NCI-H2081 treated with DMSO at 0.1 percent for 48 hours (cell line): ENCODE data around the gene MBNL2.

Experiments
- DNase-seq: peaks from one replicate; lab custom pipeline; 2025; lab: John Stamatoyannopoulos, UW

MBNL2 gene

DNA sequence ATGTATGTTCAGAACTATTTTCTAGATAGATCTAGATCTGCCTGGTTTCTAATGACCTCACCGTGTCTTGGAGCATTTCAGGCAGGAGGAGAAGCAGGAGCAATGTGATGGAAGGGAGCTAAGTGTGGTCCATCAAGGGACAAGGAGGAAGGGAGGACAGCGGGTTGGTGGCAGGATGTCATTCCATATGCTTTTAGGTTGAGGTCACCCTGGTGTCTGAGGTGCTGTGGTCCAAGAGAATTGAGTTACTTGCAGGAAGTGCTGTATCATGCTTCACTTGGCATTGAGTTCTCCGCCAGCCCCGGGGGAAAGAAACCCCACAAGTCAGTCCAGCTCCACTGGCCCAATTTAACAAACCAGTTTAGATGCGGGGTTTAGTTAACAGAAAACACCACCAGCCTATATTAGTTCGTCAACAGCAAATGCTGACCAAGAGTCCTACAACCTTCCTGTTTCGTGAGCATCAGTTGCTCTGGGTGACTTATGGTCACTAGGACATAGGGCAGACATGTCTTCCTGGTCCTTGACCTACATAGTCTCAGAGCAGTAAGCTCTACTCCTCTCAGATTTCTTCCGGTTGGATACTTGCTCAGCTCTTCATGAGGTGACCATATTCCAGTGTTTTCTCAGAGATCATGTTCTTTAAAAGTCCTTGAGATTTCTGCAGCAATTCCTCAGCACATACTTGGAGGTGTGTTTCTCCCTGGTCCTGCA is 79.4 kb downstream of the MBNL2 start:
- no peak for DNase-seq

DNA sequence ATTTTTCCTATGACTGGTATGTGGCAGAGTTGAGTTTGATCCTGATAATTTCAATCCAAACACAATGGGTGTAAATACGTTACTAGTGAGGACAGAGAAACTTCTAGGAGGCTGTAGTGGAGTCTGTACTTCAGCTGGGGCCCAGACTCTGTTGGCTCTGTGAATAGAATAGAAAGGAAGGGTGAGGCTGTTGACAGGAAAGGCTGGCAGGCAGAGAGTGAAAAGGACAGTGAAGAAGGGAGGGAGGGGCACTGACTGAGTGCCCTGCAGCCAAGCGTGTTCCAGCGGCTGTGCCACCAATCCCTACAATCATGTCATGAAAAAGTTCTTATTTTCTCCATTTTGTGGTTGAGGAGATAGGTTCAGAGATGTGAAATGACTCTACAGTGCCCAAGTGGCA is 80.5 kb downstream of the MBNL2 start:
- DNase-seq = no peak

- no peak for DNase-seq
These were observed 84.0 kb downstream of the MBNL2 start for GRCh38 chr13:97306106-97306505.

GRCh38 chr13:97306645-97307044 is 84.5 kb downstream of the MBNL2 start:
- no peak for DNase-seq

DNA sequence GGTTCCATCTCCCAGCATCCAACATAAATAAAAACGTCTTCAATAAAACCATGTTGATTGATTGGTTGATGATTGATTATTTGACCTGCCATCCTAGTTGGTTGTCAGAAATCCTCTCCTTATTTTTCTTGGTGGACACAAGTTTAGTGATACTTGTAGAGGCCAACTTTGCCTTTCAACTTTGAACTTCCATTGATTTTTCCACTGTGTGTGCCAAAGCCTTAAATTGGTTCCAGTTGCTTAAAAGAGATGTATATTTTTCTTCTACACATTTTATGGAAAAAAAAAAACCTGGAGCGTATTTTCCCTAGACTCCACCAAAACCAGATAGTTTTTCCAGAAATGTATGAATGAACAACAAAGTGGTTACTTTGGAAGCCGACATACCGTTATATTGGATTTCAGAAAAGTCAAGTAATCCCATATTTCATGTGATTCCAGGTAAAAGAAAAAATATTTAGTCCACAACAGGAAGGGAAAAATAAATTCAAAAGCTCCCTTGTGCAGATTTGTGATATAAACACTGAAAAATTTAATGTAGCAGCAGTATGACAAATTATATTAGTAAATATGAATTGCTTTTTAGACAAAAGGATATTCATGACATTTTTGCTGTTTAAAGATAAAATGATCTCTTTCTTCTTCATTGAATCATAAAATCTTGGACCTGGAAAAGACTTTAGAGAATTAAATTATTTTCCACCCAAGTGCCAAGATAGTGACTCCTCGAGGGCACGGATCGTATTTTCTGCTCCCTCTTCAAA is 85.2 kb downstream of the MBNL2 start:
- no peak for DNase-seq

DNA sequence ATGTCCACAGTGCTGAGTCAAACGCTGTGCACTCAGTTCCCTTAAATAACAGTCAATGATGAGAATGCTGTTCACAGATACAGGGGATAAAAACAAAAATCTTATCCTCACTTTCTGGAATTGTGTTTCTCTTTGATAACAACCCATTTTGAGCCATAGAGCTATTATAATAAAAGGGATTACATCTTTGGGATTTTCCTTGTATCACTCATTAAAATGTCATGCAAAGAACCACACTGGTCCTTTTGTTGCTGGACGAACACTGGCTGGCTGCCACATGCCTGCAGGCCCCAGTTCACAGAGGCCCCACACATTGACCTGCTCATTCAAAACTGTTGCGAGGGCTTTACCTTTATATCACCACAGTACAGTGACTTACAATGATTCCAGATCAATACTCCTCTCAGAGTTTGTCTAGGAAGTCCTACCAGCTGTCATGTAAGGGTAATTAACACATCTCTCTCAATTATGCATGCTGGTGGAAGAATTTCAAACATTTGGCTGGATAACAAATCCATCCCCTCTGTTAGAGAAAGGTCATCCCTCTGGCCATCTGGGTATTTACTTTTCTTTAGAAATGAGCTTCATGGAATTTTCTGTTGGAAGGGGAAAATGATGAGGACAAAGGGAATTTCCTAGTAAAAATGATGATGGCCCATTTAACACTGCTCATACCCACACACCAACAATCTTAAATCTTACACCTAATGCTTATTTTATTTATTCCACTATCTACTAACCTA is 85.9 kb downstream of the MBNL2 start:
- DNase-seq = no peak

- DNase-seq = no peak
These were observed 86.7 kb downstream of the MBNL2 start for GRCh38 chr13:97308735-97309429.

DNA sequence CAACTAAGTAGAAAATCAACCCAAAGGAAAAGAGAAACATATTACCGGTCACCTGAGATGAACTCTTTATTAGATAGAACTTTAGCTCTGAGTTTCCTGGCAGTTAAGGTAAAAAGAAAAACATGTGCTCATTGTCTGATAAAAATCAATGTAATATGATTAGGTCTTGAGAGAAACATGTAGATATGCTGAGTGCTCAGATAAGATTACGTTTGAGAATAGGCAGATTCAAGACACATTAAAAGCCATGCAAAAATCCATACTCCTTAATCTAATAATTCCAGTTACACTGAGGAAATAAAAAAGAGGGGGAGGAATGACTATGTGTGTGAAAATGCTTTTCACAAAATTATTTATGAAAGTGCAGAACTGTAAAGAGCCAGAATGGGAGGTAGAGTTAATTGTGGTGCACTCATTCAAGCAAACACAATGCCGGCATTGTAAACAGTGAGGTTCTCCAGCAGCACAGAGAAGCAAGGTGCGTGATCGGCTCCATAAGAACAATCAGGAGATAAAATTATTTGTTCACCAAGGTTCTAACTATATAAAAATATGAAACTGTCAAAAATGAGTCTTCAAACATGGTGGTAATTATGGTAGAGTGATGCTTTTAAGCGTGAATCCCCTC is 88.8 kb downstream of the MBNL2 start:
- DNase-seq = no peak

GRCh38 chr13:97311956-97312355 is 89.8 kb downstream of the MBNL2 start:
- DNase-seq = no peak

DNA sequence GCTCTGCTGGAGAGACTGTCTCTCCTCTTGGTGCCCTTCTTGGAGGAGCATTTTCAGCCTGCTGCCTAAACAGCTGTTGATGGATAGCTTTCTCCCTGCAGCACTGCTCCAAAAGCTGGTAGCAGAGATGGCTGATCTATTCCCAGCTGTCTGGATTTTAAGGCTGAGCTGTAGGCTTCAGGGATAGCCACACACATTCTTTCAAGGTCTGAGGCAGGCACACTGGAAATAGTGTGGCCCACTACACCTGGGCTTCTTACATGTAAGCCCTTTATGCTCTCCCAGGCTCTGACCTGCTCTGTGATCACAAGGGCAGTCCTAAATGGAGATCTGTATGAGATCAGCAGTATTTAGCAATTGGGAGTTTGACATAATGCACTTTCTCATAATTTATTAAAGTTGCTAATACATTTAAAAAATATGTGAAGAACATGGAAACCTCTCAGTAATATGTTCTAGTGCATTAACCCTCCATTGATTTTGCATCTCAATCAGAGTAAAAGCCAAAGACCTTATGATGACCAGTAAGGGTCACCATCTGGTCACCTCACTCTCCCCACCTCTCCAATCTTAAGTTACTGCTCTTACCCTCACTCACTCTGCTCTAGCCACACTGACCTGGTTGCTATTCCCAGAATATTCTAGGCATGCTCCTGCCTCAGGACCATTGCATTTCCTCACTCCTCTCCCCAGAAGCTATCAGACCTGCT is 91.6 kb downstream of the MBNL2 start:
- no peak for DNase-seq

DNA sequence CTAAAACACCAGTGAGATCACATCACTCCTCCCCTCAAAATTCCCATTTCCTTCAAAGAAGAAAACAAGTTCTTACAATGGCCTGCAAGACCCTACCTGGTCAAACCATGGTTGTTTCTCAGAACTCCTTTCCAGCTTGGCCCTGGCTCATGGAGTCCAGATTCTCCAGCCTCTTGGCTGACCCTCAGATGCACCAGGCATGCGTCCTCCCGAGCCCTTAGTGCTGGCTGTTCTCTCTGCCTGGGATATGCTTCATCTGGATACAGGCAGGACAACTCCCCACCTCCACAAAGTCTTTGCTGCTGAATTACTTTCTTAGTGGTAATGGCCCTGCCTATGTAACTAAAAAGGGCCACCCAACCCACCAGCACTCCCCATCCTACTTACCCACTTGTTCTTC is 94.3 kb downstream of the MBNL2 start:
- DNase-seq = no peak

DNA sequence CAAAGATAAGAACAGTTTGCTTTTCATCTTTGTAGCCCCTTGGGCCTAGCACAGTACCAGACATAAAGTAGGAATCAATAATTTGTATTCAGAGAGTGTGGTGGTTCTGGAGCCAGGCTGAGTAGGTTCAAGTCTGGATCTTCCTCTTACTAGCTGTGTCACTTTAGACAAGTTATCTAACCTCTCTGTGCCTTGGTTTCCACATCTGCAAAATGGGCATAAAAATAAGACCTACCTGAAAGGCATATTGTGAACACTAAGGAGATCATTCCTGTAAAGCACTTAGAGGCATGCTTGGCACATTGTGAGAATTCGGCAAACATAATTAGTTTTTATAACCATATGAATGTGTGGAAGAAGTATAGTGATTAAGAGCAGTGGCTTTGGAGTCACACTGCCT is 95.8 kb downstream of the MBNL2 start:
- no peak for DNase-seq

DNA sequence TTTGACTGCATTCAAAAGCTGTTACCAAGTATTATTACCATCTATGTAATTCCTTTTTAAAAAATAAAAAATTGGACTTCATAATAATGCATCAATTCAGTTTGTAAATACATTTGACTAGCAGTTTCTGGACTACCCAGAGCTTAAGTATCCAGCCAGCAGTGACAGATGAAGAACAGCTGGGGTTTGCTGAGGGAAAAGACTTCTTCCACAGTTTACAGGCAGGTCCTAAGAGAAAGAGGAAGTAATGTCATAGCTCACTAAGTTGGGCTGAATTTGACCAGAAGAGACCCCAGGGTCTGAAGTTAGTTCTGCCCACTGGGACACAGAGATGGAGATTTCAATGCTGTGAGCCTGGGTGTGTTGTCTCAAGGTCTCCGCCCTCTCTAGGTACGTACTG is 96.4 kb downstream of the MBNL2 start:
- DNase-seq = no peak

DNA sequence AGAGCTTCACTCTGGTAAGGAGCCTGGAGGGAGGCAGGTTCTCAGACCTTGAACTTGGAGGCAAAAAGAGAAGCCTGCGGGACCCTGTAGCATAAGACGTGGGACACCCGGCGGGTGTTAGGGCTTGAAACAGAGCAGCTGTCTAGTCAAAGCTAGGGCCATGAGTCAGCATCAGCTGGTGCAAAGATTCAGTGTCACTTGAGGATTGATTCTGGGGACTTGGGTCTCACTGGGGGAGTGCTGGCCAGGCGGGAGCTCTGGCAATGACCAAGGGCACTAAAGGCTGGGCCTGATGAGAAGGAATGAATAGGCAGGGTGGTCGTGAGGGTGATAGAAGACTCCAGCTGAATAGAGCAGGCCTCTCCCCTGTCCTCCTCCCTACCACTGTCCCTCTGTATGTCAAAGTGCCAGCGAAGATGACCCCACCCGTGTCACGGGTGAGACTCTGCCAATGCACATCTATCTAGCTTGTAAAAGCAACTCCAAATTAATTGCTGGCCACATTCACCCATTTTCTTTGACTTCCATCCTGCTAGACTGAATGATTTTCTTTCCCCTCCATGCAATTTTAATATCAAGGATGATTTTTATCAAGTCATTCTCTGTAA is 97.1 kb downstream of the MBNL2 start:
- no peak for DNase-seq

- no peak for DNase-seq
These were observed 99.0 kb downstream of the MBNL2 start for GRCh38 chr13:97321101-97321500.

DNA sequence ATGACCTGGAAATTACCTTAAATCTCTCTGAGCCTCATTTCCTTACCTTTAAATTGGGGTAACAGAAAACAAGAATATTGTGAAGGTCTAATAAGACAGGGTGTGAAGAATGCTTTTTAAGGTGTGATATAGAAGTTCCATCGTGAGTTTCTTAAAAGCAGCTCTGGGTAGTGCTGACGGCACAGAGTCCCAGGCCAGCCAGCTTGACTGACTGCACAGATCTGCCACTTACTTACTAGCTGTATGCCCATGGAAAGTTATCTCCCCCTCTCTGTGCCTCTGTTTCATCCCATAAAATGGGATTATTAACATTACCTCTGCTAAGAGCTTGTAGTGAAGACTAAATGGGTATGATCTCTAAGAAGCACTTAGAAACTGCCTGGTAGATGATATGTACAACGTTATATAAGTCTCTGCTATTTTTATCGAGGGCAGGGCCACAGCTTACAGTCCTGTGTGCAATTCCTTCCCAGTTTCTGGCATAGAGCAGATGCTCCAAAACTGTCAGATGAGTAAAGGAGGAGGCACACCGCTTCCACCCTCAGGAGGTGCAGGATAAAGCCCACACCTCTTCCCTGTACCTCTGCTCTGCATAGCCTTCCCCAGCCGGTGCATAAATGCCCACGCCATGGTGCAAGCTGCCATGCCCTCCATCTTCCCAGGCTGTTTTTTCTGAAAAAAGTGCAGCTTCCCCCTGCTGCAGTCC is 99.6 kb downstream of the MBNL2 start:
- DNase-seq = no peak

GRCh38 chr13:97322740-97323342 is 100.7 kb downstream of the MBNL2 start:
- no peak for DNase-seq

- no peak for DNase-seq
These were observed 102.0 kb downstream of the MBNL2 start for GRCh38 chr13:97324115-97324514.

DNA sequence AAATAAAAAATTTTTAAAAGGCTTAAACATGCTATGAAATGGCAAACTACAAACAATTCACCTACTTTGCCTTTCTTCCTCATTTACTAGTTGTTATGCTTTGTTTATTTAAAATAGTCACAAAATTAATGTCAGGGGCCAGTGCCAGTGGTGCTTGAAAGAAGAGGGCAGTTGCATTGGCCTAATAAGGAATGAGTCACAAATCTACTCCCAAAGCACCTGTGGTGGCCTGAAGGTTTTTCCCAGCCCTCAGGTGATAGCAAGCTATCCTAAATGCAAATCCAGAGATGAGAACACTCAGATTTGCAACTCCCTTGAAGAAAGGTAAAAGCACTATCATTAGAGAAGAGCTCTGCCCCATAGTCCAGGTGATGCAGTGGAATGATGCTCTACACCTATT is 103.6 kb downstream of the MBNL2 start:
- no peak for DNase-seq

DNA sequence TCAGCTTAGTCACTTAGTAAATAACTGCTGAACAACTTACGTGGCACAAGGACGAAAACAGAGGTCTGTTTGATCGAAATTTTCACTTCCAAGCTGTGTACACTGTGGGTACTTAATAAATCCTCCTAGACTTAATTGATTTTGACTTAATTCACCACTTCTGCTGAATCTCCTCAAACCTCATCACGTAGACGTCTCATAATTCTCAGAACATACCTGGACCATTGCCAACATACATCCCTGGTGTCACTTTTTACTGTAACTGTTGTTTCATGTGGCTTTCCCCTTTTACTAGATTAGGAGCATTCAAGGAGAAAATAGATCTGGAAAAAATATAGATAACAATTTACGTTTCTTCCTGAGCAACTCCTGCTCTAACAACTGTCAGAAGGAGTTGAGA is 105.0 kb downstream of the MBNL2 start:
- DNase-seq = no peak
